HepG2 (cell line): Measurements from ENCODE around the gene ATXN1L. TPM values are rescaled to one million over a fixed set of nuclear protein-coding genes. Genes with fewer than 3 reads are reported as not detected.

Experiments used
- ARHGAP35 ChIP-seq: sonication (generic); formaldehyde crosslinking; IDR thresholded peaks from 2 replicates; pipeline ENCODE4 v1.9.0; 2022; ENCODE audit warnings: mild to moderate bottlenecking, inconsistent platforms, moderate library complexity, missing genetic modification reagents, borderline replicate concordance
- DR1 ChIP-seq: sonication (generic); formaldehyde crosslinking; IDR thresholded peaks from 2 replicates; pipeline ENCODE4 v1.8.0; 2021; ENCODE audit warnings: mild to moderate bottlenecking, missing genetic modification reagents, inconsistent platforms
- ELF1 ChIP-seq: sonication (generic); formaldehyde crosslinking; IDR thresholded peaks from 2 replicates; pipeline ENCODE4 v1.4.0; 2020; ENCODE audit warnings: missing genetic modification reagents
- FIP1L1 ChIP-seq: fragments of 200-400 bp; formaldehyde crosslinking; IDR thresholded peaks from 2 replicates; pipeline ENCODE4 v1.6.1; 2018; ENCODE audit warnings: low read depth, mild to moderate bottlenecking, low read length, moderate library complexity, borderline replicate concordance; ENCODE audit not compliant: insufficient read depth
- PCBP1 ChIP-seq: fragments of 200-400 bp; formaldehyde crosslinking; IDR thresholded peaks from 2 replicates; pipeline ENCODE4 v1.6.1; 2017; ENCODE audit warnings: mild to moderate bottlenecking, low read depth, low read length, borderline replicate concordance
- PHF5A ChIP-seq: IDR thresholded peaks from one replicate; pipeline ENCODE4 v1.6.1; 2018; ENCODE audit warnings: low read depth, missing genetic modification reagents; ENCODE audit not compliant: unreplicated experiment
- SOX6 ChIP-seq, 2 experiments: fragments of 450-650 bp in 1 of 2; sonication (generic) in 1 of 2; formaldehyde crosslinking in 1 of 2; IDR thresholded peaks; 2 replicates each; pipeline versions ENCODE4 v1.4.0 to v1.6.1; 2017 to 2020; ENCODE audit warnings: antibody characterized with exemption in 1 of 2, mild to moderate bottlenecking in 1 of 2, missing genetic modification reagents in 1 of 2
- SRSF4 ChIP-seq: fragments of 200-400 bp; formaldehyde crosslinking; IDR thresholded peaks from one replicate; pipeline ENCODE4 v1.6.1; 2018; ENCODE audit warnings: mild to moderate bottlenecking, low read depth, low read length, moderate library complexity; ENCODE audit not compliant: poor library complexity, severe bottlenecking
- TMF1 ChIP-seq: sonication (generic); formaldehyde crosslinking; IDR thresholded peaks from 2 replicates; pipeline ENCODE4 v1.8.1; 2022; ENCODE audit warnings: low read depth, missing genetic modification reagents
- TP53 ChIP-seq: sonication (generic); formaldehyde crosslinking; conservative IDR thresholded peaks from 2 replicates; pipeline ENCODE4 v1.4.0; 2020; ENCODE audit warnings: missing genetic modification reagents
- ZNF678 ChIP-seq: sonication (generic); formaldehyde crosslinking; IDR thresholded peaks from 2 replicates; pipeline ENCODE4 v1.4.0; 2020; ENCODE audit warnings: mild to moderate bottlenecking, missing genetic modification reagents
- ZNF703 ChIP-seq: sonication (generic); formaldehyde crosslinking; IDR thresholded peaks from 2 replicates; pipeline ENCODE4 v1.5.1; 2020; ENCODE audit warnings: missing genetic modification reagents, mild to moderate bottlenecking, moderate library complexity, borderline replicate concordance
- polyA plus RNA-seq, 8 experiments: library from polyadenylated mRNA; depleted of rRNA in 3 of 8; stranded (reverse) in 7 of 8; unstranded in 1 of 8; fragments of >200 nt; fragmentation: Illumina TruSeq in 4 of 8; extraction: Trizol in 4 of 8; gene quantifications; 2 replicates each; pipeline versions ENCODE4 v1.2.1 to v1.2.3, GENCODE V29; 2011 to 2016; ENCODE audit warnings: low read depth in 4 of 8, missing spikeins in 1 of 8, mixed read lengths in 1 of 8; ENCODE audit not compliant: insufficient read depth in 1 of 8
- total RNA-seq, 5 experiments: library from RNA; depleted of rRNA; stranded (reverse); fragments of >200 nt; fragmentation: Illumina TruSeq; extraction: Trizol; gene quantifications; 2 replicates each; pipeline ENCODE4 v1.2.3, GENCODE V29; 2016; ENCODE audit warnings: low read depth in 1 of 5
- TF ChIP-seq, protein P1 (sequence below): IDR thresholded peaks from 2 replicates; pipeline ENCODE4 v1.6.1; 2012; ENCODE audit warnings: low read length, improper control_type of control experiment
- TF ChIP-seq, protein P2 (sequence below): sonication (generic); formaldehyde crosslinking; IDR thresholded peaks from 2 replicates; pipeline ENCODE4 v1.8.1; 2023; ENCODE audit warnings: mild to moderate bottlenecking, missing genetic modification reagents
- TF ChIP-seq, protein P3 (sequence below): sonication (generic); formaldehyde crosslinking; IDR thresholded peaks from 2 replicates; pipeline ENCODE4 v1.8.1; 2022; ENCODE audit warnings: mild to moderate bottlenecking, missing genetic modification reagents
- TF ChIP-seq, protein P4 (sequence below): sonication (generic); formaldehyde crosslinking; IDR thresholded peaks from 2 replicates; pipeline ENCODE4 v1.4.0; 2020; ENCODE audit warnings: missing genetic modification reagents
- TF ChIP-seq, protein P5 (sequence below): sonication (generic); formaldehyde crosslinking; IDR thresholded peaks from 2 replicates; pipeline ENCODE4 v1.4.0; 2020; ENCODE audit warnings: mild to moderate bottlenecking, missing genetic modification reagents
- TF ChIP-seq, protein P6 (sequence below): sonication (generic); formaldehyde crosslinking; IDR thresholded peaks from 2 replicates; pipeline ENCODE4 v1.4.0; 2020; ENCODE audit warnings: missing genetic modification reagents

ATXN1L gene
- total and polyA plus RNA-seq, 2 of the 13 experiments (the other 11 are each of a cell fraction or from before 2014, with no cell fraction given) = 20.0 to 22.4 TPM

DNA sequence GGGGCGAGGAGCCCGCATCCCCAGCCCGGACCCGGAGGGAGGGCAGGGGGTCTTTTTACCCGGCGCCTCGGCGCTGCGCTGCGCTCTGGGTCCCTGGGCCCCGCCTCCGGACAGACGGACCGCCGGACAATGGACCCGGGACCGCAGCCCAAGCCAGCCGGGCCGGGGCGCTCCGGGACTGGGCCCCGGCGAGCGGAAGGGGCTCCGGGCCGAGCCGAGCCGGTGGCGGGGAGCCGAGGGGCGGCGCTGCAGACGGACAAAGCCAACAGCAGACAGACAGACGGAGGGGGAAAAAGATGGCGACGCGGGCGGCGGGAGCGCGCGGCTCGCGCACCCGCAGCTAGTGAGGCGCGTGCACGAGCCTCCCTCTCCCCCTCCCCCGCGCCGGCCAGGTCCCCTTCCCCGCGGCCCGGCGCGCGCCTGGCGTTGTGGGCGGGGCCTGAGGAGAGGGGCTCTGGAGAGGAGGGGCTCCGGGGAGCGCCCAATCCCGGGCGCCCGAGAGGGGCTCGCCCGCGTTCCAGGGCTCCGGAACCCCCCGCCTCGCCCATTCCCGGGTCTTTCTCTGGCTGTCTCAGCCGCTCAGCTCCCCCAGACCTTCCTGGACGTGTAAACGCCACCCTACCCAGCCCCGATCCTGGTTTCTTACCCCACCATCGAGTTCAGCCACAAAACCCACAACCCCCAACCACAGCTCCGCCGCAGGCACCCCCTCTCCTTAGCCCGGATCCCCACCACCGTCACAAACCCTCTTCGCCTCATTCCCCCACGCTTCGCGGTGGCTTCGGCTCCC is 38.3 kb downstream of the ATXN1L start, which contains the start of gene ZNF821 (continued):
- TF ChIP-seq, protein P1, sequence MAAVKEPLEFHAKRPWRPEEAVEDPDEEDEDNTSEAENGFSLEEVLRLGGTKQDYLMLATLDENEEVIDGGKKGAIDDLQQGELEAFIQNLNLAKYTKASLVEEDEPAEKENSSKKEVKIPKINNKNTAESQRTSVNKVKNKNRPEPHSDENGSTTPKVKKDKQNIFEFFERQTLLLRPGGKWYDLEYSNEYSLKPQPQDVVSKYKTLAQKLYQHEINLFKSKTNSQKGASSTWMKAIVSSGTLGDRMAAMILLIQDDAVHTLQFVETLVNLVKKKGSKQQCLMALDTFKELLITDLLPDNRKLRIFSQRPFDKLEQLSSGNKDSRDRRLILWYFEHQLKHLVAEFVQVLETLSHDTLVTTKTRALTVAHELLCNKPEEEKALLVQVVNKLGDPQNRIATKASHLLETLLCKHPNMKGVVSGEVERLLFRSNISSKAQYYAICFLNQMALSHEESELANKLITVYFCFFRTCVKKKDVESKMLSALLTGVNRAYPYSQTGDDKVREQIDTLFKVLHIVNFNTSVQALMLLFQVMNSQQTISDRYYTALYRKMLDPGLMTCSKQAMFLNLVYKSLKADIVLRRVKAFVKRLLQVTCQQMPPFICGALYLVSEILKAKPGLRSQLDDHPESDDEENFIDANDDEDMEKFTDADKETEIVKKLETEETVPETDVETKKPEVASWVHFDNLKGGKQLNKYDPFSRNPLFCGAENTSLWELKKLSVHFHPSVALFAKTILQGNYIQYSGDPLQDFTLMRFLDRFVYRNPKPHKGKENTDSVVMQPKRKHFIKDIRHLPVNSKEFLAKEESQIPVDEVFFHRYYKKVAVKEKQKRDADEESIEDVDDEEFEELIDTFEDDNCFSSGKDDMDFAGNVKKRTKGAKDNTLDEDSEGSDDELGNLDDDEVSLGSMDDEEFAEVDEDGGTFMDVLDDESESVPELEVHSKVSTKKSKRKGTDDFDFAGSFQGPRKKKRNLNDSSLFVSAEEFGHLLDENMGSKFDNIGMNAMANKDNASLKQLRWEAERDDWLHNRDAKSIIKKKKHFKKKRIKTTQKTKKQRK = no peak
- TF ChIP-seq, protein P2, sequence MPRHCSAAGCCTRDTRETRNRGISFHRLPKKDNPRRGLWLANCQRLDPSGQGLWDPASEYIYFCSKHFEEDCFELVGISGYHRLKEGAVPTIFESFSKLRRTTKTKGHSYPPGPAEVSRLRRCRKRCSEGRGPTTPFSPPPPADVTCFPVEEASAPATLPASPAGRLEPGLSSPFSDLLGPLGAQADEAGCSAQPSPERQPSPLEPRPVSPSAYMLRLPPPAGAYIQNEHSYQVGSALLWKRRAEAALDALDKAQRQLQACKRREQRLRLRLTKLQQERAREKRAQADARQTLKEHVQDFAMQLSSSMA = 0 out of 2 replicates have a peak, but pooled peaks have one; percentile 34
- TF ChIP-seq ZNF678 = peak; percentile 62; the same call in 1 of the 2 replicates
- TF ChIP-seq ELF1 (CRISPR knock-in tag) = no peak
- TF ChIP-seq TP53 = no peak
- no peak for TF ChIP-seq SRSF4
- TF ChIP-seq TMF1 = peak; percentile 19; the same call in 1 of the 2 replicates
- TF ChIP-seq ZNF703 (CRISPR knock-in tag) = no peak
- TF ChIP-seq ARHGAP35 (CRISPR knock-in tag) = no peak
- no peak for TF ChIP-seq DR1 (CRISPR knock-in tag)
- no peak for TF ChIP-seq PHF5A
- no peak for TF ChIP-seq SOX6 (IDR thresholded peaks at IDR 0.05)
- no peak for TF ChIP-seq SOX6 (CRISPR knock-in tag; IDR thresholded peaks at IDR 0.05)
- TF ChIP-seq, protein P3, sequence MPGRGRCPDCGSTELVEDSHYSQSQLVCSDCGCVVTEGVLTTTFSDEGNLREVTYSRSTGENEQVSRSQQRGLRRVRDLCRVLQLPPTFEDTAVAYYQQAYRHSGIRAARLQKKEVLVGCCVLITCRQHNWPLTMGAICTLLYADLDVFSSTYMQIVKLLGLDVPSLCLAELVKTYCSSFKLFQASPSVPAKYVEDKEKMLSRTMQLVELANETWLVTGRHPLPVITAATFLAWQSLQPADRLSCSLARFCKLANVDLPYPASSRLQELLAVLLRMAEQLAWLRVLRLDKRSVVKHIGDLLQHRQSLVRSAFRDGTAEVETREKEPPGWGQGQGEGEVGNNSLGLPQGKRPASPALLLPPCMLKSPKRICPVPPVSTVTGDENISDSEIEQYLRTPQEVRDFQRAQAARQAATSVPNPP (CRISPR knock-in tag) = no peak
- TF ChIP-seq PCBP1 = no peak
- TF ChIP-seq, protein P4, sequence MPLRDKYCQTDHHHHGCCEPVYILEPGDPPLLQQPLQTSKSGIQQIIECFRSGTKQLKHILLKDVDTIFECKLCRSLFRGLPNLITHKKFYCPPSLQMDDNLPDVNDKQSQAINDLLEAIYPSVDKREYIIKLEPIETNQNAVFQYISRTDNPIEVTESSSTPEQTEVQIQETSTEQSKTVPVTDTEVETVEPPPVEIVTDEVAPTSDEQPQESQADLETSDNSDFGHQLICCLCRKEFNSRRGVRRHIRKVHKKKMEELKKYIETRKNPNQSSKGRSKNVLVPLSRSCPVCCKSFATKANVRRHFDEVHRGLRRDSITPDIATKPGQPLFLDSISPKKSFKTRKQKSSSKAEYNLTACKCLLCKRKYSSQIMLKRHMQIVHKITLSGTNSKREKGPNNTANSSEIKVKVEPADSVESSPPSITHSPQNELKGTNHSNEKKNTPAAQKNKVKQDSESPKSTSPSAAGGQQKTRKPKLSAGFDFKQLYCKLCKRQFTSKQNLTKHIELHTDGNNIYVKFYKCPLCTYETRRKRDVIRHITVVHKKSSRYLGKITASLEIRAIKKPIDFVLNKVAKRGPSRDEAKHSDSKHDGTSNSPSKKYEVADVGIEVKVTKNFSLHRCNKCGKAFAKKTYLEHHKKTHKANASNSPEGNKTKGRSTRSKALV = no peak
- TF ChIP-seq FIP1L1 = no peak
- TF ChIP-seq, protein P5, sequence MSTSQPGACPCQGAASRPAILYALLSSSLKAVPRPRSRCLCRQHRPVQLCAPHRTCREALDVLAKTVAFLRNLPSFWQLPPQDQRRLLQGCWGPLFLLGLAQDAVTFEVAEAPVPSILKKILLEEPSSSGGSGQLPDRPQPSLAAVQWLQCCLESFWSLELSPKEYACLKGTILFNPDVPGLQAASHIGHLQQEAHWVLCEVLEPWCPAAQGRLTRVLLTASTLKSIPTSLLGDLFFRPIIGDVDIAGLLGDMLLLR (CRISPR knock-in tag) = 0 out of 2 replicates have a peak, but pooled peaks have one; percentile 12
- TF ChIP-seq, protein P6, sequence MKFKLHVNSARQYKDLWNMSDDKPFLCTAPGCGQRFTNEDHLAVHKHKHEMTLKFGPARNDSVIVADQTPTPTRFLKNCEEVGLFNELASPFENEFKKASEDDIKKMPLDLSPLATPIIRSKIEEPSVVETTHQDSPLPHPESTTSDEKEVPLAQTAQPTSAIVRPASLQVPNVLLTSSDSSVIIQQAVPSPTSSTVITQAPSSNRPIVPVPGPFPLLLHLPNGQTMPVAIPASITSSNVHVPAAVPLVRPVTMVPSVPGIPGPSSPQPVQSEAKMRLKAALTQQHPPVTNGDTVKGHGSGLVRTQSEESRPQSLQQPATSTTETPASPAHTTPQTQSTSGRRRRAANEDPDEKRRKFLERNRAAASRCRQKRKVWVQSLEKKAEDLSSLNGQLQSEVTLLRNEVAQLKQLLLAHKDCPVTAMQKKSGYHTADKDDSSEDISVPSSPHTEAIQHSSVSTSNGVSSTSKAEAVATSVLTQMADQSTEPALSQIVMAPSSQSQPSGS = 0 out of 2 replicates have a peak, but pooled peaks have one; percentile 13
